ENCODE results near the gene ASIC2.

- TF ChIP-seq, protein P1, sequence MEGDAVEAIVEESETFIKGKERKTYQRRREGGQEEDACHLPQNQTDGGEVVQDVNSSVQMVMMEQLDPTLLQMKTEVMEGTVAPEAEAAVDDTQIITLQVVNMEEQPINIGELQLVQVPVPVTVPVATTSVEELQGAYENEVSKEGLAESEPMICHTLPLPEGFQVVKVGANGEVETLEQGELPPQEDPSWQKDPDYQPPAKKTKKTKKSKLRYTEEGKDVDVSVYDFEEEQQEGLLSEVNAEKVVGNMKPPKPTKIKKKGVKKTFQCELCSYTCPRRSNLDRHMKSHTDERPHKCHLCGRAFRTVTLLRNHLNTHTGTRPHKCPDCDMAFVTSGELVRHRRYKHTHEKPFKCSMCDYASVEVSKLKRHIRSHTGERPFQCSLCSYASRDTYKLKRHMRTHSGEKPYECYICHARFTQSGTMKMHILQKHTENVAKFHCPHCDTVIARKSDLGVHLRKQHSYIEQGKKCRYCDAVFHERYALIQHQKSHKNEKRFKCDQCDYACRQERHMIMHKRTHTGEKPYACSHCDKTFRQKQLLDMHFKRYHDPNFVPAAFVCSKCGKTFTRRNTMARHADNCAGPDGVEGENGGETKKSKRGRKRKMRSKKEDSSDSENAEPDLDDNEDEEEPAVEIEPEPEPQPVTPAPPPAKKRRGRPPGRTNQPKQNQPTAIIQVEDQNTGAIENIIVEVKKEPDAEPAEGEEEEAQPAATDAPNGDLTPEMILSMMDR (IDR thresholded peaks at IDR 0.05): no peak
- TF ChIP-seq ZFX (IDR thresholded peaks at IDR 0.05; ENCODE audit: borderline replicate concordance): no peak
Measured at GRCh38 chr17:33234233-33234632, 58.9 kb downstream of the ASIC2 start.
